ENCODE measurements around the gene MYADML2.

Gene MYADML2

GRCh38 chr17:81978524-81979298 is 31.7 kb upstream of the MYADML2 start:
- no peak for DNase-seq

DNA sequence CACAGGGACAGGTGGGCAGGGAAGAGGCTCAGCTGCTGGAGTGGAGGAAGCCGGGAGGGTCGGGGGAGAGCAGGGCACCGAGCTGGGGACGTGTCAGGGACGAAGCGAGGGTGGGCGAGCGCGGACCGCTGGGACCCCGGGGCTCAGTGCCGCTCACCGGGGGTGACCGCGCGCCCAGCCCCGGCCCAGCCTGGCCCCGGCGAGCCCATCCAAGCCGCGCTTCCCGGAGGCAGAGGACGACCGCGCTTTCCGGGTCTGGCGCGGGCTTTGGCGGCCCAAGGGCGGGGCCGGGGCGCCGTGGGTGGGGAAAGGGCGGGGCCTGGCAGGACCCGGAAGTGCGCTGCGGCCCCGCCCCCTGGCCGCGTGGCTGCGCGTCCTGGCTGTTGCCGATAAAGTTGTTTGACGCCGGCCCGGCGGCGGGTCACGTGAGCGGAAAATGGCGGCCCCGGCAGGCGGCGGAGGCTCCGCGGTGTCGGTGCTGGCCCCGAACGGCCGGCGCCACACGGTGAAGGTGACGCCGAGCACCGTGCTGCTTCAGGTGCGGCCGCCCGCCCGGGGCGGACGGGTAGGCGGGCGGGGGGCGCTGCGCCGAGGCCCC is 30.3 kb upstream of the MYADML2 start, which contains the start of gene ASPSCR1:
ASPSCR1 (plus strand) TSS at position 419 of the 598 bp plus-strand sequence; CDS start at position 437, 18 bp downstream.
- DNase-seq: peak; percentile 88

DNA sequence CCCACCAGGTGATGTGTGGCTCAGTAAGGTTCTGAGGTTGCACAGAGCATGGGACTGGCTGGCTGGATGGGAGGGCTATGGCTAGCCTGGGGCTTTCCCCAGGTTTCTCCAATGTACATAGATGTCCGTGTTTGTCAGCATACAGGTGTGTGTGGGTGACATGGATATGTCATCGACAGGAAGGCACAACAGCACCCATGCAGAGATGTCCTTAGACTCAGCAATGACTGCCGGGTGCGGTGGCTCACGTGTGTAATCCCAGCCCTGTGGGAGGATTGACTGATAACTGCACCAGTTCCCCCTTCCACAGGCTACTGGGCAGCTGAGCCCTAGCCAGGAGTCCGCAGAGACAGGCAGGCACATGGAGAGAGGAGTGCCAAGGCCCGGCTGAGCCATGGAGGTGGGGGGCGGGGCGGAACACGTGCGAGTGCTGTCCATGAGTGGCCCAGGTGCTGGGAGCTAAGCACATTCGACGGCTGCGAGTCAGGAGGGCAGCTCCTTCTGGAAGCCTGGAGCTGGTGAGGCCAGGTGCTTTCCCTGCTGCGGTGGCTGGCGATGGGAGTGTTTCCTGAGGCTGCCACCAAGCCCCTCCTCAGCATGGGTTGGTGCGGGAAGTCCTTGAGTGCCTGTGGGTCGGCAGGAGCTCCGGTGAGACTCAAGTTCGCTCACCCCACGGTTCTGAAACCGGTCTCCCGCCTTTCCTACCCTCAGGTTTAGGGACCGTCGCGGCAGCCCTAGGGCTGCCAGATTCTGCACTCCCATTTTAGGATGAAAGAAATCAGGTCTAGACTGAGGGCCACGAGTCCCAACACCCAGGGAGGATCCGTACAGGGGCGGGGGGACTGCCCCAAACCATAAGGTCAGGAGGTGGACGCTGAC is 29.5 kb upstream of the MYADML2 start:
- DNase-seq: peak; percentile 58

GRCh38 chr17:81973432-81973831 is 26.4 kb upstream of the MYADML2 start:
- no peak for DNase-seq

DNA sequence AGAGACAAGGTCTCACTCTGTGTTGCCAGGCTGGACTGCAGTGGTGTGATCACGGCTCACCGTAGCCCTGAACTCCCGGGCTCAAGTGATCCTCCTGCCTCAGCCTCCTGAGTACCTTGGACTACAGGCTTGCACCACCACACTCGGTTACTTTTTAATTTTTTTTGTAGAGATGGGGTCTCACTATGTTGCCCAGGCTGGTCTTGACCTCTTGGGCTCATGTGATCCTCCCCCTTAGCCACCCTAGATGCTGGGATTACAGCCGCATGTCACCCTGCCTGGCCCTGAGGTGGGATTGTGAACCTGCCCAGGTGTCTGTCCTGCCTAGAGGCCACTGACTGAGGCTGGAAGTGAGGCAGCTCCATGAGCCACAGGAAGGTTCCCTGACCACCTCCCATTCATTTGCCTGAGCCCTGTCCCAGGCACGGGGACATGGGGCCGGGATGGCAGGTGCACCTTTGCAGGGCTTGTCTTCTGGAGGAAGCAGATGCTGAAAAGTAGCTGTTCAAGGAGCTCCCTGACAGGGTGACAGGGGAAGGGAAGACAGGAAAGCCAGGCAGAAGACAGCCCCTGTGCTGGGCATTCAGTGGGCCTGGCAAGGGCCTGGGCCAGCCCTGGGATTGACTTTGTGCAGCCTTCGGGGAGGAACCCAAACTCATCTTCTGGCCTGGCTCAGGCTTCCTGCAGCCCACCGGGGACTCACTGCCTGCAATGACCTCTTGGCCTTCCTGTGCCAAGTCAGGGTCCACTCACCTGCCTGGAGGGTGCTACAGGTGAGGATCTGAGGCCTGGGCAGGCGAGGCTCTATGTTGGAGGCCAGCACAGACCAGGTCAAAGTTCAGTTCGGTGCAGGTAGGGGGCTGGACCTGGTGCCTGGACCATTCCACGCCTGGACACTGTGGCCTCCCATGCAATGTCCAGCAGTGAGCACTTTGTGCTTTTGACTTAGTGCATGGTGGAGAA is 22.1 kb upstream of the MYADML2 start:
- no peak for DNase-seq

DNA sequence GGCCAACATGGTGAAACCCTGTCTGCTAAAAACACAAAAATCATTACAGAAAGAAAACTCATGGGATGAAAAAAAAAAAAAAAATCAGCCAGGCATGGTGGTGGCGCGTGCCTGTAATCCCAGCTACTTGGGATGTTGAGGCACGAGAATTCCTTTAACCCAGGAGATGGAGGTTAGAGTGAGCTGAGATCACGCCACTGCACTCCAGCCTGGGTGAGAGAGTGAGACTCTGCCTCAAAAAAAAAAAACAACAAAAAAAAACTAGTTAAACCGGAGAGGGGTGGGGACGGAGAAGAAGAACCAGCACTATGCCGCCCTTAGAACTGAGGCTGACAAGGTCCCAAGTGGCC is 21.3 kb upstream of the MYADML2 start:
- DNase-seq: no peak

GRCh38 chr17:81967533-81968395 is 20.7 kb upstream of the MYADML2 start:
- peak; percentile 90 for DNase-seq

DNA sequence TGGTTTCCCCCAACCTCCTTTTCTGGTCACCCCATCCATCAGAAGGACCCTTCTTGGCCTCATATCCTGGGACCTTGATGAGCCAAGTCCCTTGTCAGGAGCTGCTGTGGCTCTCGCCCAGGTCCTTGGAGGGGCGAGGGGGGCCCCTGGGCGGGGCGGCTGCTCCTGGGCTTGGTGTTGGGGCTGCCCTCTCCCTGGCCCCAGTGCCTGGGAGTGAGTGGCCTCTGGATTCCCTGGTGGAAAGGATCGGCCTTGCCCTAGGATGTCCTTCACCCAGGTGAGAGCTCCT is 20.2 kb upstream of the MYADML2 start:
- no peak for DNase-seq

- no peak for DNase-seq
Measured at GRCh38 chr17:81966343-81967243, 19.6 kb upstream of the MYADML2 start.

DNA sequence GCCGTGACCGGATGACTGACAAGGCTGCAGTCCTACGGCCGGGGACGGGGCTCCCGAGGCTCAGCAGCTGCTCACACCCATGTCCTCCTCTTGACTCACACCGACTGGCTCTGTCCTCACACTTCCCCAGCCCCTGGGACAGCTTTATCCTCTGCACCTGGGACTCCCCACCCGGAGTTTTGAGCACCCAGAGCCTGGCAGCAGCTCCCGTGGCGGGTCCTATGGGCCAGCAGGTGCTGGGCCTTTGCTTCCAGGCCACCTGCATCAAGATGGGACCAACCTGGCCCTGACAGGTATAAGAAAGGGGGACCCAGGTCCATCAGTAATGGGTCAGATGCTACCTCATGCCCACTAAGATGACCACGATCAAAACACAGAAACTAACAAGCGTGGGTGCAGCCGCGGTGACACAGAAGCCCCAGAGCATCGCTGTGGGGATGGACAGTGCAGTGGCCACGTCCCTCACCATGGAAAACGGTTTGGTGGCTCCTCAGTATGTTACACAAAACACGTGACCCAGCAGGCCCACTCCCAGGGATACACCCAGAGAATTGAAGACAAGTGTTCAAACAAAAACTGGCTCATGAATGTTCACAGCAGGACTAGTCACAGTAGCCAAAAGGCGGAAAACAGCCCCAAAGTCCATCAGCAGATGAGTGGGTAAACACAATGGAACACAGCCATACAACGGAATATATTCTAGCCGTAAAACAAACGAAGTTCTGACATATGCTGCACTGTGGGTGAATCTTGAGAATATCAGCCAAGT is 17.2 kb upstream of the MYADML2 start:
- no peak for DNase-seq

DNA sequence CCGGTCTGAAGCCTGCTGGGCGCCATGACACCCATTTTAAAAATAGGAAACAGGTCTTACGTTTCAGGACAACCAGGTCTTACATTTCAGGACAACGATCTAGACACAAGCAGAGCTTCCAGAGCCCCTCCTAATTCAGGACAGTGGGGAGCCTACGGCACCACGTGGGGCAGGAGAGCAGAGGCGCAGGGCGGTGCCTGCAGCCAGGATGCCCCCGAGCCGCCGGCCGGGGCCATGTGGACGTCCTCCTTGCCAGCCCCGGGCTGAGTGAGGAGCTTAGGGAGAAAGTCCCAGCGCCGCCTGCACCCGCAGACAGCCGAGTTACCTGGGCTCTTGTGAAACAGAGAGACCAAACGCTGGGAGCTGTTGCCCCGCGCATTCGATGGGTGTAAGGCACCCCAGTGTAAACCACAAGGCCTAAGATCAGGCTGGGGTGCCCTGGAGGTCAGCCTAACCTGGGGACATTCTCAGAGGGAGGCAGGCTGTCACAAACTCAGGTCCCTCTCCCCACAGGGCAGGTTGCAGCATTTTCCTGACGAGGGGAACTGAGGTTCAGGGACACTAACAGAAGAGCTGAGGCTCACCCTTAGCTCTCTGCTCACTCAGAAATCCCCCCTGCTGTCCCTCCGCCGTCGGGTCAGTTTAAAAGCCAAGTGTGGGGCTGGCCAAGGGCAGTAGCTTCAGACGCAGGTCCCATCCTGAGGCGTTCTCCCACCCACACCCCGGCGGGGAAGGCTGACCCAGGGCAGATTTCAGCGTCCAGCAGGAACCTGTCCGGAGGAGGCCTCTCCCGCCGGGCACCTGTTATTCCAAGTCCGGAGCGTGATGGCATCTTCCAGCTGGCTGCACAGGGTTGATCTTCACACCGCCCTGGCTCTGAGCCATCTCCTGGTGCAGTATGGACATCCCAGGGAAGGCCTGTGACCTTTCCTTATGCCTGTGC is 15.7 kb upstream of the MYADML2 start:
- no peak for DNase-seq

GRCh38 chr17:81961521-81962498 is 14.8 kb upstream of the MYADML2 start:
- no peak for DNase-seq

- no peak for DNase-seq
Measured at GRCh38 chr17:81961087-81961511, 14.1 kb upstream of the MYADML2 start, which contains the start of gene NOTUM. Gene NOTUM, minus strand, starts transcription at chr17:81961187. Its CDS starts 278 bp downstream, at chr17:81960909.

GRCh38 chr17:81960130-81960958 is 13.3 kb upstream of the MYADML2 start:
- no peak for DNase-seq

GRCh38 chr17:81959362-81960129 is 12.5 kb upstream of the MYADML2 start:
- DNase-seq: peak; percentile 64

Measured in stimulated activated CD4-positive, alpha-beta T cell treated with anti-CD3 and anti-CD28 coated beads, Interleukin-1b, Interleukin-23, amount 100 ng/mL, for 48 hours (primary cell).